Hepatic stellate cell (primary cell): ENCODE measurements around the gene BARHL2.

Source experiments
- DNase-seq: peaks from one replicate; pipeline ENCODE4 v3.0.0; 2011; ENCODE audit warnings: low spot score

BARHL2 gene

DNA sequence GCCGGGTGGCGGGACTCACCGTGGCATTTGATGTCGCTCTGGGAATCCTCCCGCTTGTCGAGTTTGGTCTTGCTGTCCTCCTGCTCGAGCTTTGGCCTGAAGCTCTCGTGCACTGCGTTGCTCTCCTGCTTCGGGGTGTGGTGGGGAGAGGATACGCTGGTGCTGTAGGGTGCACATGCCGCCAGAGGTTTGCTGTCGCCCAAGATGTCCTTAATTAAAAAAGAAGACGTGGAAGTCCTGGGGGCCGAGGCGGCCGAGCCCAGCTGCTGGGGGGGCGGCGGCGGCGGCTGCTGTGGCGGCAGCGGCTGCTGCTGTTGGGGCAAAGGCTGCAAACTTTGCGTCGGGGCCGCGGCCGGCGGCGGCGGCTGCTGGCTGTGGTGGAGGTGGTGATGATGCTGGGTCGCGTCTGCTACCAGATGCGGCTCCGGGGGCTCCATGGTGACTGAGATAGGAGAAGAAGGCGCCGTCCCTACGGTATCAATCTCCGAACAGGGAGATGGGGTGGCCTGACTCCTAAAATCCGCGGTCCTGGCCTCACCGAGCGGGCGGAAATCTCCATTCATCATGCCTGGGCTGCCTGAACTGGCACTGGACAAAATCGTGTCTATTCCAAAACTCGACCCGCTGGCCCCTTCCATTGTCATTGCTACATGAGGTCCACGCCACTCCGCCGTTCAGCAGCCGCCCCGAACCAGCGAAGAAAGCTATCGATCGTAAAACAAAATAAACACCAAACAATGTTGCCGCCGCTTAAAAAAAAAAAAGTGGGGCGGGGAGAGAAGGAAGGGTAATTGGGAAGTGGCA lies at the start of gene BARHL2:
BARHL2 (minus strand) TSS at position 751 of the 804 bp plus-strand sequence; CDS start at position 644, 107 bp downstream.
- DNase-seq = no peak

GRCh38 chr1:90763930-90764329 lies 46.8 kb upstream of the BARHL2 start:
- DNase-seq = no peak

GRCh38 chr1:90763506-90763905 lies 46.4 kb upstream of the BARHL2 start:
- DNase-seq = no peak

DNA sequence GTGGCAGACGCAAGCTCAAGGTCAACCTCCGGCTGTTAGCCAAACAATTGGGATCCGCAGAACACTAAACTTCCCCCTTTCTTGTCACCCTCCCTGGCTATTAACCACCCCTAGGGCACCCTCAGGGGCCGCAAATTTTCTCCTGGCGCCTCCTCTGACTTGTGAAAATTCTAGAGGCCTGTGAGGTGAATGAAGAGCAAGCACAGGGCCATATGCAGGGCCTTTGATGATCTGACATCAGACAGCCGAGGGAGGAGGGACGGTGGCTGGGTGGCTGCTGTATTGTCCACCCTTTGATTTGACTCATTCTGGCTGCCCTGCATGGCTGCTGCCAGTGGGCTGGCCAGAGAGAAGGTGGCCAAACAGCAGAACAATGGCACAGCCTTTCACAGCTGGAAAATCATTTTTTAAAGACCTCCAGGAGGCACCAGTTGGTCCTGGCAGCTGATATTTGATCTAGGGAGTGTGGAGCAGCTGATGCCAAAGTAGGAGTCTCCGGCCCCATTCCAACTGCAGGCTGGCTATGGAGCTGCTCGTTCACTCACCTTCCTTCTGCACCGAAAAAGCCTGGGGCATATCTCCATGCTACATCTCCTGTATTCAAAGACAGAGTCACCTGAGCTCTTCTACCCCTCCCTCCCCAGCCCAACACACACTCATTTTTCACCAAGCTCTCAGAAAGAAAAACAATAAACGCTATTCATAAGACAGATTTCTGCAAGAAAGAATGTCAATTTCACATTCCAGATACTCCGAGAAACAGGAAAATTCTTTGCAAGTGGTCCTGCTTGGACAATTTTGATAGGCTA lies 44.9 kb upstream of the BARHL2 start:
- DNase-seq = no peak

GRCh38 chr1:90761156-90761555 lies 44.1 kb upstream of the BARHL2 start:
- no peak for DNase-seq

- DNase-seq = no peak
Observed at GRCh38 chr1:90753556-90753955, 36.5 kb upstream of the BARHL2 start.

DNA sequence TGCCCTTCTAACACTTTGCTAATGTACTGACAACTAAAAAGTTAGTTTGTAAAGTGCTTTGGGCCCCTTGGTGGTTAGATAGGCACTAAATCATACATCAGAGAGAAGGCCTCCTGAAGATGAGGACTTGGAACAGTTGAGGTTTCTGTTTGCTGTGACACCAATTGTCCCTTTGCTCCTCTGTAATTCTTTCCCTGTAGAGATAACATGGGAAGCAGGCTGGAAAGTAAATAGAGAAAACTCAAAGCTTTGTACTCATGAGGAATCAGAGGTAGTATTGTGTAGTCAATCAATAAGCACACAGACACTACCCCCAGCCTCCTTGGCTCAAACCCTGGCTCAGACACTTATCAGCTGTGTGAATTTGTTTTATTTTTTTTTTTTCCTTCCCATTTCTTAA lies 31.6 kb upstream of the BARHL2 start:
- DNase-seq = no peak

- DNase-seq = no peak
Observed at GRCh38 chr1:90746857-90747256, 29.8 kb upstream of the BARHL2 start.

DNA sequence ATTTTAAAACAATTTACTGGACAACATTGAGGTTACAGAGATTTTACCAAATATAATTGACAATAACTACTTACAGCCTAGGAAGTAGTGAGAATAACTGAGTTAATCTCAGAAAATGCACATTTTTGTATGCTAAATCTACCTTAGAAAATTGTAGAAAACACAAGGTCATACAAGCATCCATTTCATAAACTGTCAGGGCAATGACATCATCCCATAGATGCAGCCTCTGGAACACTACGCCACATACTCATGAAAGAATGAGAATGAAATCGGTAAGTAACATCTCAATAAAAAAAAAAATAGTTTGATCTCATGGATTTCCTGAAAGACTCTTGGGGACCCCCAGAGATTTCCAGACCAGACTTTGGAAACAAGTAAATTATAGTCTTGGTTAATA lies 28.9 kb upstream of the BARHL2 start:
- no peak for DNase-seq

DNA sequence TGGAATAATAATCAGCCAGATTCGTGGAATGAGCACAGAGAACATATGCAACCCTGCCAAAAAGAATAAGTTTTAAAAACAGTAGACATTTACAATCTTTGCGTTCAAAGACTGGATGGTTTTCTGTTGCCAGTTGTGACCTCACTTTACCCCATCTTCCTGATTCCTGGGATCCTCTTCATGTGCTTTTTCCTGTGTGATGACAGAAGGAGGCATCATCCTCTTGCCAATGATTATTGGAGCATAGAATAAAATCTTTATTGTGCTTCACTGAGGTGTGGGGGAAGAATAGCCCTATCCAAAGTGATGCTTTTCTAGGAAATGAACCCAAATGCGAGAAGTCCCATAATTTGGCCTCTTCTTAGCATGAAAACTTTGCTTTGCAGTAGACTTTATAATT lies 15.0 kb upstream of the BARHL2 start:
- DNase-seq = no peak

DNA sequence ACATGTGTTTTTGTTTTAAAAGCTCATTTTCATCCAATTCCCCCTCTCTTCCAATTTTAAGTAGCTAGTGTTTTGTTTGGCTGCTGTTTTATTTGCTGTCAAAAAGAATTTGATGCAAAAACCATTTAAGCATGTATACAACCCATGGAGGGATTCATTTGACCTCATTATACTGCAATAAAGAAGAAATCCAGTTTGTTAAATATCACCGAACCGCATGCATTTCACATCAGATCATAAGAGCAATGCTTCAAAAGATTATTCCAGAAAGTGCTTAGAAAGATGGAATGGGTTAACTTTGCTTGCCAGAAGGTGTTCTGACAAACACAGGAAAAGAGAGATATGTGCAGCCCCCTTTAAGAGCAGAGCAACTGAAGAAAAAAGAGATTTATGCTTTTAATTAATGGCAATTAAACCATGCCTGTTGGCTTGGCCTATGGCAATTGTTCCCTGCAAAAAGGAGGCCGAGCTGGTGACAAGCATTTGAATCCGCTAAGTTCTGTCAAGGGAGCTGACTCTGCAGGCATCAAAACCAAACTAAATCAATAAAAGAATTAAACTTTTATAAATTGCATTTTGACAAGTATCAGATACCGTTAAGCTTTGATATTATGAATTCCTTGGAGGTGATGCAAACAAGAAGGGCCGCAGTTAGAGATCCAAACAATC lies 14.4 kb upstream of the BARHL2 start:
- no peak for DNase-seq

DNA sequence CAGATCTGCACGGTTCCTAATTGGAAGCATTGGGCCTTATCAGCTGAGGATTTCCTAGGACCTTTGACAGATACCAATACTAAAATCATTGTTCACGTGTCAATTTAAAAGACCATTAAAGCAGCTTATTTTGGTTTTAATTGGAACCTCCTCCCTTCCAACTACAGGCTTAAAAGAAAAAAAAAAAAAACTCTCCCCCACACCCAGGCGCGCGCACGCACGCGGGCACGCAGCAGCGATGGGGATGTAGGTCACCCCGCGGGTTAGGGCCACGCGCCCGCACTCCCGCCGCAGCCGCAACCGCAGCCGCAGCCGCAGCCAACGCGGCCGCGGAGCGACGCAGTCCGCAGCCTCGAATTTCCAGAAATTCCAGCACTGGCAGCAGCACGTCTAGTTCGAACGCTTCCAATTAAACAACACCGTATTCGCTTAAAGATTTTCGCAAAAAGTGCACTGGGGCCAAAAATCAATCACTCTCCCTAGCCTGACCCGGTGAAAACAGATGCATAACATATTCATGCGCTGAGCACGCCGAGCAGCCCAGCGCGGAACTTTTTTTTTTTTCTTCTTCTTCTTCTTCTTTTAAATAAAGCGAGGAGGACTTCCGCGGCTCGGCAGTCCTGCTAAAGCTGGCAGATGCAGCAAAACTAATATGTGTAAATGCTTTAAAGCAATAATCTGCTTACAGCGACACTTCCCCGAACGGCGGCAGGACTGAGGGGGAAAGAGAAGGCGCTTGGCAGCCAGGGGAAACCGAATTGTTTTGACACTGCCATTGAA lies 13.3 kb upstream of the BARHL2 start:
- DNase-seq = no peak

GRCh38 chr1:90729504-90730242 lies 12.6 kb upstream of the BARHL2 start:
- no peak for DNase-seq

DNA sequence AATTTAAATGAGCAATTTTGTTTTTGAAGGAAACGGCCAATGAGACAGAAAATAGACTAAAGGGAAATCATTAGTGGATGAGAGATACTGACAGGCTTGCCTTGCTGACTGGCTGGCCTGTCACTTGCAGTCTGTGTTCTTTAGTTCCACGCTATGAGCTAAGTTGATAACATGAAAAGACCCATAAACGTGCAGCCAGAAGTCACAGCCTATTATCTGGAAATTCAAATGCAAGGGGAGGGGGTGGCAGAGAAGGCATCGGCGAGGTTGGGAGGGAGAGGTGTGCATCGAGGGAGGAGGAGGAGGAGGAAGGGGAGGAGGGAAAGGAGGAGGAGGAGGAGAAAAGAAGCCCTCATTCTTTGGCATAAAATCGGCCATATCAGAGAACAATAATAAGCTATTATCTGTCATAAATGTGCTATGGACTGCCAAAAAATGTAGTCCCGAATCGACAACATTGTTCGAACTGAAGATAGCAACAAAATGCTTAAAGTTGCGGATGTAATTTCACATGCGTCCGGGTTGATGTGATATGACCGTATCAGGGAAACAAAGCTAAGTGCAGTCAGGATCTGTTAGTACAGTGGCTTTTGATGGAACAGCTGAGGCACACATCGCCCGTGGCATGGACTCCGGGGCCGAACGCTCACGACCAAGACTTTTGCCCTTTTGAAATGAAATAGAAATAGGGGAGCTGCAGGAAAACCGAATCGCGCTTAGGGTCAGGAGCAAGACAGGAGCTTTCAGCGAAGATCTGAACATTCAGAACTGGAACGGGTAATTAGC lies 11.6 kb upstream of the BARHL2 start:
- DNase-seq = no peak

DNA sequence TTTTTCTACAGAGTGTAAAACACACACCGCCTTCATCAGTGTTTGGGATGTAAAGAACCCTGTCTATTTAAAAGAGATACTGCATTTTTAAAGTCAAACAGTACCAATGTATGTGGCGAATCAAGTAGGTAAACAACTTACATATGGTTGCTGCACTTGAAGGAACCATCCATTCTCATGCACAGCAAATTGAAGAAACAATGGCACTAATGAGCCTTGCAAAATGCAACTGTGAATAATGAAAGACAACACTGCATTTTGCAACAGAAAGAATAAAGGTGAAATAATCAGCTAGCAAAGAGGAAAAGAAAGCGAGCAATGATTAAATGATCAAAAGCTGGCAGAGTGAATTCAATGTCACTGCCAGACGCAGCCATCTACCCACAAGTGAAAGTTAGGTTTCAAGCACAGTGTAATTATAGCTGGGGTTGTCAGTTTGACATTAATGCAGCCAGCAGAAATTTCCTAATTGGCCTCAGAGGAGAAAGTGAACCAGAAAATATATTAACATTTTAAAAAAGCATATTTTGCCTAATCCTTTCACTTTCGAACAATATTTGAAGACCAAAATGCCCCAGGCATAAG lies 10.9 kb upstream of the BARHL2 start:
- DNase-seq = no peak

DNA sequence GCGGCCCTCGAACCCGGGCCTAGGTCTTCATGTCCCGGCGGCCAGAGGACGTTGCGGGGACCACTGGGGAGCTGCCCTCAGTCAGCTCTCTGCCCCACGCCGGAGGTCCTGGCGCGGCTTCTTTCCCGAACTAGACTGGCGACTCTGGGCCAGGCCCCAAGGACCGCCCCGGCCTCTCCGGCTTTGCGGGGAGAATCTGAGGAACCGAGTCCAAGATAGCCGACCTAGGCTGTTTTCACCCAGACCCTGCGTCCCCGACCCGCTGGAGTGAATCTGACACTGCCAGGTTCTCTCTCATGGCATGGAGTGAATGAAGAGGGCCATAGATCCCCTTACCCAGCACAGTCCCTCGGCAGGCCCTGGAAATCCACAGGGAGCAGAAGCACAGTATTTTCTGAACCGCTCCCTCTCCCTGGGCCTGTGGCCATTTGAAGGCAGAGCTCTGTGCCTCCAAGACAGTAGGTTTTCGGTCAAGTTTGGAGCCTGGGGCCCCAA lies 9.9 kb upstream of the BARHL2 start:
- no peak for DNase-seq

GRCh38 chr1:90726425-90726985 lies 9.4 kb upstream of the BARHL2 start:
- DNase-seq = no peak

GRCh38 chr1:90725657-90726424 lies 8.7 kb upstream of the BARHL2 start:
- DNase-seq = no peak
